NCI-H2107 (cell line): ENCODE results near the gene PRR16.

ENCODE experiments used
- DNase-seq: peaks from one replicate; lab custom pipeline; 2025; lab: John Stamatoyannopoulos, UW

The PRR16 gene

GRCh38 chr5:120576588-120576987, 112.5 kb downstream of the PRR16 start:
- no peak for DNase-seq

DNA sequence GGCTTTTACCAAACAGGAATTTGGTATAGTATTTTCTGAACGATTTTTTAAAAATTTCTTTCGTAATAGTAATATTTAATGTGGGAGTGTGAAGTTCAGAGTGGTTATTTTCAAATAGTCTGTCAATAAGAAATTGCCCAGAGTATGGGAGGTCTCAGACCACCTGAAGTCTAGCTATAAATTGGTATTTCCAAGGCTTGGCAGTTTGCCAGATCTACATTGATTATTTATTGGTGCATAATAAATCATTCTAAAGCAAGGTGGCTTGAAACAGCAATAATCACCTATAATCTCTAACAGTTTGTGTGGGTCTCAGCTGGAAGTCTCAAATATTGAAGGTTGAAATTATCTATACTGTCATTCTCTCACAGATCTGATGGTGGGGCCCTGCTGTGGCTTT, 118.5 kb downstream of the PRR16 start:
- no peak for DNase-seq

DNA sequence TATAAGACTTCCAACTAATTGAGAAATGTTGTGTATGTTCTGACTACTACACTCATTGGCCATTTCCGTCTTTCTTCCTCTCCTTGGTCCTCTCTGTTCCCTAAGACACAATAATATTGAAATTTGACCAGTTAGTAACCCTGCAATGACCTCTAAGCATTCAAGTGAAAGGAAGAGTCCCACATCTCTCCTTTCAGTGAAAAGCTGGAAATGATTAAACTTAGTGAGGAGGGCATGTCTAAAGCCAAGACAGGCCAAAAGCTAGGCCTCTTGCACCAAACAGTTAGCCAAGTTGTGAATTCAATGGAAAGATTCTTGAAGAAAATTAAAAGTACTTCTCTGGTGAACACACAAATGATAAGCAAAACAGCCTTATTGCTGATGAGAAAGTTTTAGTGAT, 122.5 kb downstream of the PRR16 start:
- no peak for DNase-seq

GRCh38 chr5:120591911-120592310, 127.8 kb downstream of the PRR16 start:
- no peak for DNase-seq

GRCh38 chr5:120599576-120599975, 135.5 kb downstream of the PRR16 start:
- DNase-seq: no peak

DNA sequence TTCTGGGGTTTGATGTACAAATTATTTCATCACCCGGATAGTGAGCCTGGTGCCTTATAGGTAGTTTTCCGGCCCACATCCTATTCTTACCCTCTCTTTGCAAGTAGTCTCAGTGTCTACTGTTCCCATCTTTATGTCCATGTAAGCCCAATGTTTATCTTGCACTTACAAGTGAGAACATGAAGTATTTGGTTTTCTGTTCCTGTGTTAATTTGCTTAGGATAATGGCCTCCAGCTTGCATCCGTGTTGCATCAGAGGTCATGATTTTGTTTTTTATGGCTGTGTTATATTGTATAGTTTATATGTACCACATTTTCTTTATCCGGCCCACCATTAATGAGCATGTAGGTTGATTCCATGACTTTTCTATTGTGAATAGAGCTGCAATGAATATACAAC, 136.5 kb downstream of the PRR16 start:
- no peak for DNase-seq

DNA sequence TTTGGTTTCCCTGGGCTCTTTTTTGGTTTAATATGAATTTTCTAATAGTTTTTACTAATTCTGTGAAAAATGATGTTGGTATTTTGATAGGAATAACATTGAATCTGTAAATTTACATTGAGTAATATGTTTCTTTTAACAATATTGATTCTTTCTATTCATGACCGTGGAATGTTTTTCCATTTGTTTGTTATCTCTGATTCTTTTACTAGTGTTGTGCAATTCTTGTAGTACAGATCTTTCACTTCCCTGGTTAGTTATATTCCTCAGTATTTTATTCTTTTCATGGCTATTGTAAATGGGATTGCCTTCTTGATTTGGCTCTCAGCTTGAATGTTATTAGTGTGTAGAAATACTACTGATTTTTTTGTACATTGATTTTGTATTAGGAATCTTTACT, 137.9 kb downstream of the PRR16 start:
- DNase-seq: no peak

DNA sequence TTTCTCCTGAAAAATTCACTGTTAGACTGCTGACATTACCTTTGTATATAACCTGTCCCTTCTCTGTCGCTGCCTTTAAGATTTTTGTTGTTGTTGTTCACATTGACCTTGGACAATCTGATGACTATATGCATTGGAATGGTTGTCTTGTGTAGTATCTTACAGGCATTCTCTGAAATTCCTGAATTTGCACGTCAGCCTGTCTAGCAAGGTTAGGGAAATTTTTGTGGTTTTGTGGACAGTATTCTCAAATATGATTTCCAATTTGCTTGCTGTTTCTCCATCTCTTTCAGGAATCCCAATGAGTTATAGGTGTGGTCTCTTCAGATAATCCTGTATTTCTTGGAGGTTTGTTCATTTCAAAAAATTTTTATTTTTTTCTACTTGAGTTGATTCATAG, 140.8 kb downstream of the PRR16 start:
- DNase-seq: no peak

GRCh38 chr5:120605325-120606079, 141.4 kb downstream of the PRR16 start:
- DNase-seq: no peak

- DNase-seq: no peak
Measured at GRCh38 chr5:120609570-120609969, 145.5 kb downstream of the PRR16 start.

- DNase-seq: no peak
Measured at GRCh38 chr5:120610145-120610544, 146.0 kb downstream of the PRR16 start.

DNA sequence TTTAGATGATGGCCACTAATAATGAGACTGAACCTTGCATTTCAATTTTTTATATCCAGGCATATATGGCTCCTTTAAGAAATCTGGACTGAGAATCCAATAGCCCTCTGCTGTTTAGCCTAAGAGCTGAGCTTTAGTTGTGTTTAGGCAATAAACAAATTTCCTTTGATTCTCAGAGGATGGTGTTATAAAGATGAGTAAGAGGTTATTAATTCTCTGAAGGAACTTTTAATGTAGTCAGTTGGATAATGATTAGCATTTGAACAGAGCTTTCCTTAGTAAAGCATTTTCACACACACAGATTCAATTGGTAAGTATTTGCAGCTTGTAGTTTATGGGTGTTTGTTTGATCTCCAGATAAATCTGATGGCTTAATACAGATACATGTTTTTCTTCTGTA, 149.6 kb downstream of the PRR16 start:
- DNase-seq: no peak

DNA sequence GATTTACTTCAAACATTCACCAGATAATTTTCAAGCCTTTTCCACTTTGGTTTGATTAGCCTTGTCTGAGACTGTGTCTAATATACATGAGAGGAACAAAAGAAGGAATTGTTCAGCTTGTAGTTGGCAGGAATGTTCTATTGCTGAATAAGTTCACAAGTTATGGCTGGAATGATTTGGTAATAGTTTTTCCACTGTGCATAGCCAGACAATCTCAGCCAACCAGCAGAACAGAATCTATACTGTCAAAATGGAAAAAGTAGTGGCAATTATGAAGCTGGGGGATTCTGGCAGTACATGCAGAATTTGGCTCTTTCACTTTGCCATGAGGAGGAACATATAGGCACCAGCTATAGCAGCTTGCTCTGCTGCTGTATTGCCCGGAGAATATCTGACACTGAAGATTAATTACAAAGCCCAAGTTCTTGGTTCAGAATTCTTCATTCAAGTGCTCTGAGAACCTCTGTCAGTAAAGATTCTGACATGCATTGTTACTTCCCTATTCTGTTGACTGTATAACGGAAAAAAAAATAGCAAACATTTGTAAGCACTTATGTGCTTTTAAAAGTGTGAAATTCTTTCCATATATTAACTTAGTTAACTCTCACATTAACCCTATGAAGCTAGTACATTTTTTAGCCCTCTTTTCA, 150.6 kb downstream of the PRR16 start:
- DNase-seq: no peak

DNA sequence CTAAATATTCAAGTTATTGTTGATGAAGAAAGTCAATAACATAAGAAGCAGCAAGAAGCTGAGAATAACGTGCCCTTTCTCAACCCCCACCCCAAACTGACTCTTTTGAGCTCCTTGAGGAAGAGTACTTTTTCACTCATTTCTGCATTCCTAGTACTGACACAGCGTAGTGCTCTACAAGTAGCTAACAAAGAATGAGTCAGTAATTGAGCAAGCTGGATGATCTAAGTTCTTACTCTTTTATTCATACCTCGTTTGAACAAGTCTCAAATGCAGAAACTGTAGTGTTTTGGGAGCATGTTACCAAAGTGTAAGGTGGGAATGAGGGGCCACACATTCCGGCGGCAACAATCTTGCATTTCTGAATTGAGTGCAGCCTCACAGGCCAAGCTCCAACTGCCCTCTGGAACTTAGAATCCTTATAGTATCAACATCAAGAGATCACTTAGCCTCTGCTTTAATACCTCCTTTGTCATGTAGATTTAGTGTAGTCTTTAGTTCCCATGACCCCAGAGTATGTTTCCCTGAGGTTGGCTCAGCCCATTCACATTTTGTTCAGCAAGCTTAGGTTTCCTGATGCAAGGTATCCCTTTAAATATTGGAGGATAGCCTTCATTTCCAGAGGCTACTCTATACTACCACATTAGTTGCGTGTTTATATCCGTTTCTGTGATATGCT, 152.0 kb downstream of the PRR16 start:
- DNase-seq: no peak

DNA sequence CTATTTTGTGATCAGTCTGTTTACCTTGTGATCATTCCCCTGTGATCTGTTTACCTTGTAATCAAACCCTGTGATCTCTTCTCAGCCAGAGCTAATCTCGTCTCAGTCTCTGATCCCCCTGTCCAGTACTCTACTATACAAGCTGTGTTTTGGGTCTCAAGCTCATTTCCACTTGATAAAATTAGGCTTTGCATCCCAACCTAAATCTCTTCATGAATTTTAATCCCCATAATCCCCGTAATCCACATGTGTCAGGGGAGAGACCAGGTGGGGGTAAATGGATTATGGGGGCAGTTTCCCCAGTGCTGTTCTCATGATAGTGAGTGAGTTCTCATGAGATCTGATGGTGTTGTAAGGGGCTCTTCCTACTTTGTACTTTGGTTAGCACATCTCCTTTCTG, 157.2 kb downstream of the PRR16 start:
- no peak for DNase-seq

DNA sequence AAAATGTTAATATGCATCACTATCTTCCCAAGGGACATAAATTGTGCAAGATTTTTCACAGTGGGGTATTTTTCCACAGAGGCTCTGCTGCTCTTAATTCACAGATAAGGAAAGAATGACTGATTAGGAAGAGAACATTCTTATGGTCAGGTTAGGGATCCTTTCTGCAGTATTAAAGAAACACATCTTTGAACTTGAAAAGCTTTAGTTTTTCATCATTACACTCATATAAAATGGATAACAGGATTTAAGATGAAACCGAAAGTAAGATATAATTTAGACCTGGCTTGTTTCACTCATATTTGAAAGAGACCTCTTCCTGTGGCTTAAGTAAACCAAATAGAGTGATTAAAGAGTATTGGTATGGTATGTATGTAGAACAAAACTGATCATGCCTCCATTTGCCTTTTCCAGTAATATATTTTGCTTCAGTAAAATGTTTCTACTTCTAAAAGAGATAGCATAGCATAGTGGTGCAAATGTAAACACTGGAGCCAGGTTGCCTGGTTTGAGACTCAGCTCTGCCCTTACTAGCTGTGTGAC, 160.0 kb downstream of the PRR16 start:
- no peak for DNase-seq

GRCh38 chr5:120628156-120628555, 164.1 kb downstream of the PRR16 start:
- no peak for DNase-seq

GRCh38 chr5:120630550-120630949, 166.4 kb downstream of the PRR16 start:
- DNase-seq: no peak

GRCh38 chr5:120631611-120632010, 167.5 kb downstream of the PRR16 start:
- no peak for DNase-seq

DNA sequence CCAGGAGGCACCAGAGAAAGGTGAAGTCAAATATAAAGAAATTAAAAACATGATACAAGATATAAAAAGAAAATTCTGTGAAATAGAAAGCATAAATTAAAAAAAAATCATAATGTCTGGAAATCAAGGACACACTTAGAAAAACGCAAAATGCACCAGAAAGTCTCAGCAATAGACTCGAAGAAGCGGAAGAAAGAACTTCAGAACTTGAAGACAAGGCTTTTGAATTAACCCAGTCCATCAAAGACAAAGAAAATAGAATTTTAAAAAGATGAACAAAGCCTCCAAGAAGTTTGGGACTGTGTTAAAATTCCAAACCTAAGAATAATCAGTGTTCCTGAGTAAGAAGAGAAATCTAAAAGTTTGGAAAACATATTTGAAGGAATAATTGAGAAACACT, 168.3 kb downstream of the PRR16 start:
- no peak for DNase-seq

DNA sequence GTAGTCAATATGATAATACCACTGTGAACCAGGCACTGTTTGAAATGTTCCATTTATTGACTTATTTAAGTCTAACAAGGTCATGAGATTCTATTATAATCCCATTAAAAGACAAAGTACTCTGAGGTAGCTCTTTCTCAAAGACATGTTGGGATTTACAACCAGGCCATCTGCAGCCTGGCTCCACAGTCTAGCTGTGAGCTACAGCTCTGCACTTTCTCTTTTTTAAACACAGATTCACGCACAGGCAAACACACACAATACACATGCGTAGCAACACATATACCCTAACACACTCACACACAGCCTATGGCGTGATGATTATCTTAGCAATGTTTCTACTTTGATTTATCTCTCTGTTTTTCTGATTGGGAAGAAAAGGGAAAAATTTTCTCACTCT, 174.3 kb downstream of the PRR16 start:
- DNase-seq: no peak

- no peak for DNase-seq
Measured at GRCh38 chr5:120640778-120641177, 176.7 kb downstream of the PRR16 start.

- no peak for DNase-seq
Measured at GRCh38 chr5:120644516-120644915, 180.4 kb downstream of the PRR16 start.
